ENCODE results near the gene LPP. TPM values are rescaled to one million over a fixed set of nuclear protein-coding genes. Genes with fewer than 3 reads are reported as not detected.
A peak's percentile ranks its signal among the peaks of the same experiment; 100 is the strongest.

LPP gene
- total RNA-seq, 1 experiment from 2014 or later = 120 TPM

- peak; percentile 64 to 65 for DNase-seq
- H3K9me3 ChIP-seq = no peaks in the 10 kb centered on the region
- Mint-ChIP-seq H3K27ac (ENCODE audit: unreplicated experiment) (peak overlapping the region; percentile 85), H3K9me3 (ENCODE audit: unreplicated experiment) (no peaks in the 10 kb centered on the region), H3K36me3 (ENCODE audit: insufficient read depth, unreplicated experiment) (peaks cover 6% of the 10 kb centered on the region), H3K4me3 (ENCODE audit: unreplicated experiment) (peak overlapping the region; percentile 58), H3K27me3 (ENCODE audit: insufficient read depth, unreplicated experiment) (no peaks in the 10 kb centered on the region), H3K4me1 (ENCODE audit: low read depth, unreplicated experiment) (peaks cover 38% of the 10 kb centered on the region)
- H3K4me3 ChIP-seq (ENCODE audit: low read depth, low read length) = no peak overlapping the region
- BruUV-seq (replicated peaks) = TSS peak; percentile 97
- no peak for TF ChIP-seq CTCF (IDR thresholded peaks at IDR 0.05; ENCODE audit: insufficient read depth in 1 of 2, low read depth in 1 of 2, low read length in 1 of 2, severe bottlenecking in 1 of 2, unreplicated experiment in 1 of 2)
- H3K36me3 ChIP-seq (ENCODE audit: control insufficient read depth, insufficient read depth, low read length) = no peaks in the 10 kb centered on the region
- ChIA-PET POLR2A (interaction anchor here (1.2 kb wide), 1 partner anchor 30 kb away, joined by 4 read pairs; no protein-coding TSS in a partner anchor), CTCF (no interaction called here)
- no peaks in the 10 kb centered on the region for H3K27me3 ChIP-seq (replicated peaks; ENCODE audit: control insufficient read depth, insufficient read depth, low read length)
- intact Hi-C loops (cut with micrococcal nuclease; ENCODE audit: unreplicated experiment) = loop anchor here (1.0 to 2.0 kb wide), 7 partner anchors 21 to 89 kb away; no protein-coding TSS in a partner anchor
- peaks cover 44% of the 10 kb centered on the region for H3K4me1 ChIP-seq
Measured at GRCh38 chr3:188123170-188123905, 30.6 kb upstream of the LPP start.

- Histone ChIP-seq H3K4me1 (peaks cover 44% of the 10 kb centered on the region), H3K27me3 (replicated peaks; ENCODE audit: control insufficient read depth, insufficient read depth, low read length) (no peaks in the 10 kb centered on the region), H3K36me3 (ENCODE audit: control insufficient read depth, insufficient read depth, low read length) (no peaks in the 10 kb centered on the region), H3K4me3 (ENCODE audit: low read depth, low read length) (no peak overlapping the region), H3K9me3 (no peaks in the 10 kb centered on the region)
- no peak for TF ChIP-seq CTCF (IDR thresholded peaks at IDR 0.05; ENCODE audit: insufficient read depth in 1 of 2, low read depth in 1 of 2, low read length in 1 of 2, severe bottlenecking in 1 of 2, unreplicated experiment in 1 of 2)
- intact Hi-C loops (cut with micrococcal nuclease; ENCODE audit: unreplicated experiment) = no loop called here
- DNase-seq = no peak
- Mint-ChIP-seq H3K9me3 (ENCODE audit: unreplicated experiment) (no peaks in the 10 kb centered on the region), H3K27me3 (ENCODE audit: insufficient read depth, unreplicated experiment) (no peaks in the 10 kb centered on the region), H3K36me3 (ENCODE audit: insufficient read depth, unreplicated experiment) (peaks cover 6% of the 10 kb centered on the region), H3K4me3 (ENCODE audit: unreplicated experiment) (peak overlapping the region; percentile 42), H3K4me1 (ENCODE audit: low read depth, unreplicated experiment) (peaks cover 38% of the 10 kb centered on the region), H3K27ac (ENCODE audit: unreplicated experiment) (peak overlapping the region; percentile 85)
- ChIA-PET CTCF (no interaction called here), POLR2A (interaction anchor here (0.7 to 1.2 kb wide), 2 partner anchors 29 to 77 kb away, joined by 3 to 4 read pairs; no protein-coding TSS in a partner anchor)
- no TSS peak for BruUV-seq (replicated peaks)
Measured at GRCh38 chr3:188124184-188124583, 29.8 kb upstream of the LPP start.

- H3K4me1 ChIP-seq = peaks cover 44% of the 10 kb centered on the region
- no peak for DNase-seq
- no TSS peak for BruUV-seq (replicated peaks)
- Mint-ChIP-seq H3K4me1 (ENCODE audit: low read depth, unreplicated experiment) (peaks cover 30% of the 10 kb centered on the region), H3K36me3 (ENCODE audit: insufficient read depth, unreplicated experiment) (peaks cover 6% of the 10 kb centered on the region), H3K4me3 (ENCODE audit: unreplicated experiment) (no peak overlapping the region), H3K27me3 (ENCODE audit: insufficient read depth, unreplicated experiment) (no peaks in the 10 kb centered on the region), H3K27ac (ENCODE audit: unreplicated experiment) (no peak overlapping the region), H3K9me3 (ENCODE audit: unreplicated experiment) (no peaks in the 10 kb centered on the region)
- no peaks in the 10 kb centered on the region for H3K36me3 ChIP-seq (ENCODE audit: control insufficient read depth, insufficient read depth, low read length)
- no peak overlapping the region for H3K4me3 ChIP-seq (ENCODE audit: low read depth, low read length)
- ChIA-PET POLR2A (no interaction called here), CTCF (no interaction called here)
- no peak for TF ChIP-seq CTCF (IDR thresholded peaks at IDR 0.05; ENCODE audit: insufficient read depth in 1 of 2, low read depth in 1 of 2, low read length in 1 of 2, severe bottlenecking in 1 of 2, unreplicated experiment in 1 of 2)
- no peaks in the 10 kb centered on the region for H3K9me3 ChIP-seq
- no peaks in the 10 kb centered on the region for H3K27me3 ChIP-seq (replicated peaks; ENCODE audit: control insufficient read depth, insufficient read depth, low read length)
- intact Hi-C loops (cut with micrococcal nuclease; ENCODE audit: unreplicated experiment) = no loop called here
Measured at GRCh38 chr3:188125076-188125475, 28.9 kb upstream of the LPP start.

Data from Caco-2 (cell line).